WTC11 (cell line): ENCODE results near the gene SOWAHA. TPM values are rescaled to one million over a fixed set of nuclear protein-coding genes. Genes with fewer than 3 reads are reported as not detected.

Experiments used
- ATAC-seq: fragments of 200-7000 bp; cut with Tn5 transposase; 2 replicates; pipeline ENCODE4 v1.10.0; 2021; ENCODE audit warnings: mild to moderate bottlenecking, moderate library complexity
- CTCF ChIA-PET: fragments of 300-600 bp; sonication (Branson Sonifier 250); formaldehyde crosslinking; loops from one replicate; lab custom pipeline; 2021; ENCODE audit warnings: antibody characterized with exemption; lab: Charles Lee
- POLR2A ChIA-PET: fragments of 350-600 bp; sonication (Branson Sonifier 250); formaldehyde crosslinking; loops from one replicate; lab custom pipeline; 2021; ENCODE audit warnings: antibody characterized with exemption; lab: Charles Lee
- DNase-seq: peaks from one replicate; pipeline ENCODE4 v3.0.0; 2021; ENCODE audit warnings: low spot score
- H3K27ac Mint-ChIP-seq: 2 replicates; pipeline ENCODE4 v1.8.0; 2021; ENCODE audit warnings: mixed read lengths
- H3K27me3 Mint-ChIP-seq: 2 replicates; pipeline ENCODE4 v1.8.0; 2021; ENCODE audit warnings: low read depth, mild to moderate bottlenecking, moderate library complexity, mixed read lengths
- H3K36me3 Mint-ChIP-seq: 2 replicates; pipeline ENCODE4 v1.8.0; 2021; ENCODE audit warnings: mixed read lengths
- H3K4me1 Mint-ChIP-seq: 2 replicates; pipeline ENCODE4 v1.8.0; 2022; ENCODE audit warnings: mixed read lengths
- H3K4me3 Mint-ChIP-seq: 2 replicates; pipeline ENCODE4 v1.8.0; 2021; ENCODE audit warnings: mild to moderate bottlenecking, moderate library complexity, mixed read lengths
- H3K9me3 Mint-ChIP-seq: 2 replicates; pipeline ENCODE4 v1.8.0; 2021; ENCODE audit warnings: mixed read lengths
- ARID4B ChIP-seq: sonication (generic); formaldehyde crosslinking; IDR thresholded peaks from 2 replicates; pipeline ENCODE4 v1.8.0; 2023; ENCODE audit warnings: missing genetic modification reagents, mild to moderate bottlenecking, borderline replicate concordance
- E2F5 ChIP-seq: sonication (generic); formaldehyde crosslinking; IDR thresholded peaks from 2 replicates; pipeline ENCODE4 v1.8.1; 2022; ENCODE audit warnings: mild to moderate bottlenecking, moderate library complexity, missing genetic modification reagents
- GABPB1 ChIP-seq: sonication (generic); formaldehyde crosslinking; IDR thresholded peaks from 2 replicates; pipeline ENCODE4 v1.8.1; 2023; ENCODE audit warnings: mild to moderate bottlenecking, missing genetic modification reagents
- GTF2I ChIP-seq: fragments of 250-450 bp; sonication (Bioruptor Pico); conservative IDR thresholded peaks from 2 replicates; pipeline ENCODE4 v1.4.0; 2021; ENCODE audit warnings: mild to moderate bottlenecking
- MYBL2 ChIP-seq: sonication (generic); formaldehyde crosslinking; IDR thresholded peaks from 2 replicates; pipeline ENCODE4 v1.8.1; 2023; ENCODE audit warnings: mild to moderate bottlenecking, moderate library complexity, missing genetic modification reagents
- NFYB ChIP-seq: sonication (generic); formaldehyde crosslinking; conservative IDR thresholded peaks from 2 replicates; pipeline ENCODE4 v1.8.0; 2022; ENCODE audit warnings: low read depth, missing genetic modification reagents
- OVOL2 ChIP-seq: fragments of 250-450 bp; sonication (Bioruptor Pico); IDR thresholded peaks from 2 replicates; pipeline ENCODE4 v1.9.0; 2021; ENCODE audit warnings: mild to moderate bottlenecking, borderline replicate concordance
- ZNF232 ChIP-seq: sonication (generic); formaldehyde crosslinking; IDR thresholded peaks from 2 replicates; pipeline ENCODE4 v1.8.0; 2022; ENCODE audit warnings: mild to moderate bottlenecking, missing genetic modification reagents
- ZNF671 ChIP-seq: fragments of 250-450 bp; sonication (Bioruptor Pico); IDR thresholded peaks from 2 replicates; pipeline ENCODE4 v1.8.0; 2021; ENCODE audit warnings: mild to moderate bottlenecking
- total RNA-seq: library from RNA; stranded (reverse); gene quantifications from 3 replicates; pipeline ENCODE4 v1.2.3, GENCODE V29; 2021
- TF ChIP-seq, protein P1 (sequence below): sonication (generic); formaldehyde crosslinking; conservative IDR thresholded peaks from 2 replicates; pipeline ENCODE4 v1.8.1; 2023; ENCODE audit warnings: mild to moderate bottlenecking, low read depth, missing genetic modification reagents, moderate library complexity
- TF ChIP-seq, protein P2 (sequence below): sonication (generic); formaldehyde crosslinking; IDR thresholded peaks from 2 replicates; pipeline ENCODE4 v1.8.0; 2023; ENCODE audit warnings: mild to moderate bottlenecking, missing genetic modification reagents
- TF ChIP-seq, protein P3 (sequence below): sonication (generic); formaldehyde crosslinking; conservative IDR thresholded peaks from 2 replicates; pipeline ENCODE4 v1.8.1; 2022; ENCODE audit warnings: mild to moderate bottlenecking, missing genetic modification reagents

SOWAHA gene
- total RNA-seq, 1 experiment from 2014 or later, result 0.11 TPM

- TF ChIP-seq MYBL2, result no peak
- no peak for TF ChIP-seq ARID4B (CRISPR knock-in tag)
- TF ChIP-seq, protein P1, sequence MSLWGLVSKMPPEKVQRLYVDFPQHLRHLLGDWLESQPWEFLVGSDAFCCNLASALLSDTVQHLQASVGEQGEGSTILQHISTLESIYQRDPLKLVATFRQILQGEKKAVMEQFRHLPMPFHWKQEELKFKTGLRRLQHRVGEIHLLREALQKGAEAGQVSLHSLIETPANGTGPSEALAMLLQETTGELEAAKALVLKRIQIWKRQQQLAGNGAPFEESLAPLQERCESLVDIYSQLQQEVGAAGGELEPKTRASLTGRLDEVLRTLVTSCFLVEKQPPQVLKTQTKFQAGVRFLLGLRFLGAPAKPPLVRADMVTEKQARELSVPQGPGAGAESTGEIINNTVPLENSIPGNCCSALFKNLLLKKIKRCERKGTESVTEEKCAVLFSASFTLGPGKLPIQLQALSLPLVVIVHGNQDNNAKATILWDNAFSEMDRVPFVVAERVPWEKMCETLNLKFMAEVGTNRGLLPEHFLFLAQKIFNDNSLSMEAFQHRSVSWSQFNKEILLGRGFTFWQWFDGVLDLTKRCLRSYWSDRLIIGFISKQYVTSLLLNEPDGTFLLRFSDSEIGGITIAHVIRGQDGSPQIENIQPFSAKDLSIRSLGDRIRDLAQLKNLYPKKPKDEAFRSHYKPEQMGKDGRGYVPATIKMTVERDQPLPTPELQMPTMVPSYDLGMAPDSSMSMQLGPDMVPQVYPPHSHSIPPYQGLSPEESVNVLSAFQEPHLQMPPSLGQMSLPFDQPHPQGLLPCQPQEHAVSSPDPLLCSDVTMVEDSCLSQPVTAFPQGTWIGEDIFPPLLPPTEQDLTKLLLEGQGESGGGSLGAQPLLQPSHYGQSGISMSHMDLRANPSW (CRISPR knock-in tag), result no peak
- TF ChIP-seq, protein P2, sequence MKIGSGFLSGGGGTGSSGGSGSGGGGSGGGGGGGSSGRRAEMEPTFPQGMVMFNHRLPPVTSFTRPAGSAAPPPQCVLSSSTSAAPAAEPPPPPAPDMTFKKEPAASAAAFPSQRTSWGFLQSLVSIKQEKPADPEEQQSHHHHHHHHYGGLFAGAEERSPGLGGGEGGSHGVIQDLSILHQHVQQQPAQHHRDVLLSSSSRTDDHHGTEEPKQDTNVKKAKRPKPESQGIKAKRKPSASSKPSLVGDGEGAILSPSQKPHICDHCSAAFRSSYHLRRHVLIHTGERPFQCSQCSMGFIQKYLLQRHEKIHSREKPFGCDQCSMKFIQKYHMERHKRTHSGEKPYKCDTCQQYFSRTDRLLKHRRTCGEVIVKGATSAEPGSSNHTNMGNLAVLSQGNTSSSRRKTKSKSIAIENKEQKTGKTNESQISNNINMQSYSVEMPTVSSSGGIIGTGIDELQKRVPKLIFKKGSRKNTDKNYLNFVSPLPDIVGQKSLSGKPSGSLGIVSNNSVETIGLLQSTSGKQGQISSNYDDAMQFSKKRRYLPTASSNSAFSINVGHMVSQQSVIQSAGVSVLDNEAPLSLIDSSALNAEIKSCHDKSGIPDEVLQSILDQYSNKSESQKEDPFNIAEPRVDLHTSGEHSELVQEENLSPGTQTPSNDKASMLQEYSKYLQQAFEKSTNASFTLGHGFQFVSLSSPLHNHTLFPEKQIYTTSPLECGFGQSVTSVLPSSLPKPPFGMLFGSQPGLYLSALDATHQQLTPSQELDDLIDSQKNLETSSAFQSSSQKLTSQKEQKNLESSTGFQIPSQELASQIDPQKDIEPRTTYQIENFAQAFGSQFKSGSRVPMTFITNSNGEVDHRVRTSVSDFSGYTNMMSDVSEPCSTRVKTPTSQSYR (CRISPR knock-in tag), result no peak
- TF ChIP-seq ZNF671 (CRISPR knock-in tag), result no peak
- no peak for TF ChIP-seq ZNF232 (CRISPR knock-in tag)
- no peak for TF ChIP-seq E2F5 (CRISPR knock-in tag)
- no peak for TF ChIP-seq GTF2I (CRISPR knock-in tag)
- TF ChIP-seq OVOL2 (CRISPR knock-in tag), result no peak
- TF ChIP-seq, protein P3, sequence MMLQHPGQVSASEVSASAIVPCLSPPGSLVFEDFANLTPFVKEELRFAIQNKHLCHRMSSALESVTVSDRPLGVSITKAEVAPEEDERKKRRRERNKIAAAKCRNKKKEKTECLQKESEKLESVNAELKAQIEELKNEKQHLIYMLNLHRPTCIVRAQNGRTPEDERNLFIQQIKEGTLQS (CRISPR knock-in tag), result no peak
- TF ChIP-seq, all 79 proteins: peak for 0
- ChIA-PET CTCF (no interaction called here), POLR2A (no interaction called here)
- no peak overlapping the region for H3K27ac Mint-ChIP-seq
- H3K27me3 Mint-ChIP-seq, result no peaks in the 10 kb centered on the region
- H3K4me1 Mint-ChIP-seq, result no peaks in the 10 kb centered on the region
- no peak overlapping the region for H3K4me3 Mint-ChIP-seq
- H3K36me3 Mint-ChIP-seq, result no peaks in the 10 kb centered on the region
- ATAC-seq (no peak), DNase-seq (no peak)
- no peaks in the 10 kb centered on the region for H3K9me3 Mint-ChIP-seq
Observed at GRCh38 chr5:132848270-132848669, 35.2 kb downstream of the SOWAHA start.

- H3K4me3 Mint-ChIP-seq, result no peak overlapping the region
- no peak for DNase-seq
- H3K36me3 Mint-ChIP-seq, result no peaks in the 10 kb centered on the region
- H3K27ac Mint-ChIP-seq, result no peak overlapping the region
- CTCF ChIA-PET, result no interaction called here
- TF ChIP-seq NFYB (no peak), GABPB1 (peak; percentile 94)
- ATAC-seq, result no peak
- no peaks in the 10 kb centered on the region for H3K9me3 Mint-ChIP-seq
- peaks cover 3% of the 10 kb centered on the region for H3K4me1 Mint-ChIP-seq
- no peaks in the 10 kb centered on the region for H3K27me3 Mint-ChIP-seq
- POLR2A ChIA-PET, result no interaction called here
Observed at GRCh38 chr5:132849347-132849746, 36.2 kb downstream of the SOWAHA start.
